IMR-90 (cell line): ENCODE measurements around the gene DELE1. TPM values are rescaled to one million over a fixed set of nuclear protein-coding genes. Genes with fewer than 3 reads are reported as not detected.
A peak's percentile ranks its signal among the peaks of the same experiment; 100 is the strongest.

ENCODE experiments used
- ATAC-seq: fragments of 200-7000 bp; cut with Tn5 transposase; 2 replicates; pipeline ENCODE4 v1.9.1; 2020; ENCODE audit warnings: low read depth, mild to moderate bottlenecking, moderate library complexity
- BruUV-seq: library from RNA; stranded (reverse); fragments of 400-500 nt; replicated peaks from 2 replicates; lab custom pipeline; 2021; lab: Mats Ljungman, UMichigan
- CTCF ChIA-PET: fragments of 300-600 bp; formaldehyde crosslinking; extraction: SDS; loops from one replicate; lab custom pipeline; 2021; ENCODE audit warnings: antibody characterized with exemption; lab: Yijun Ruan, JAX
- POLR2A ChIA-PET: fragments of 300-600 bp; sonication (Branson Sonifier 250); formaldehyde crosslinking; loops from one replicate; lab custom pipeline; 2022; ENCODE audit warnings: antibody characterized with exemption; ENCODE audit not compliant: unreplicated experiment; lab: Charles Lee
- DNase-seq: peaks from one replicate; pipeline ENCODE4 v3.0.0; 2013
- H2AFZ ChIP-seq: replicated peaks from 2 replicates; pipeline ENCODE3; 2013; ENCODE audit warnings: low read length, mild to moderate bottlenecking; ENCODE audit not compliant: poor library complexity
- H2AK5ac ChIP-seq: 2 replicates; pipeline ENCODE4 v1.6.1; 2013; ENCODE audit warnings: low read depth, low read length, inconsistent platforms
- H2AK9ac ChIP-seq: replicated peaks from 2 replicates; pipeline ENCODE3; 2013; ENCODE audit warnings: mild to moderate bottlenecking, low read depth, low read length, moderate library complexity; ENCODE audit not compliant: poor library complexity
- H2BK120ac ChIP-seq: 2 replicates; pipeline ENCODE4 v1.6.1; 2013; ENCODE audit warnings: low read depth, low read length, inconsistent platforms
- H2BK15ac ChIP-seq: 3 replicates; pipeline ENCODE4 v1.6.1; 2013; ENCODE audit warnings: low read depth, low read length, inconsistent platforms
- H2BK20ac ChIP-seq: 2 replicates; pipeline ENCODE4 v1.6.1; 2013; ENCODE audit warnings: low read depth, mild to moderate bottlenecking, inconsistent platforms, low read length, moderate library complexity
- H2BK5ac ChIP-seq: 2 replicates; pipeline ENCODE4 v1.6.1; 2013; ENCODE audit warnings: mild to moderate bottlenecking, low read depth, low read length, inconsistent platforms; ENCODE audit not compliant: poor library complexity, severe bottlenecking
- H3K14ac ChIP-seq: replicated peaks from 2 replicates; pipeline ENCODE4 v1.6.1; 2013; ENCODE audit warnings: low read depth, low read length, inconsistent platforms
- H3K18ac ChIP-seq: 2 replicates; pipeline ENCODE4 v1.6.1; 2013; ENCODE audit warnings: low read depth, low read length, control low read depth
- H3K23ac ChIP-seq: 2 replicates; pipeline ENCODE4 v1.6.1; 2013; ENCODE audit warnings: low read depth, low read length, inconsistent platforms
- H3K27ac ChIP-seq: 2 replicates; pipeline ENCODE4 v1.5.1; 2013; ENCODE audit warnings: mild to moderate bottlenecking, control low read depth, low read length; ENCODE audit not compliant: insufficient read depth
- H3K27me3 ChIP-seq: 2 replicates; pipeline ENCODE4 v1.6.1; 2013; ENCODE audit warnings: low read length; ENCODE audit not compliant: control insufficient read depth, insufficient read depth
- H3K36me3 ChIP-seq: 2 replicates; pipeline ENCODE4 v1.6.1; 2013; ENCODE audit warnings: low read length, mixed read lengths; ENCODE audit not compliant: control insufficient read depth, insufficient read depth
- H3K4ac ChIP-seq: 2 replicates; pipeline ENCODE4 v1.6.1; 2013; ENCODE audit warnings: low read depth, low read length, inconsistent platforms
- H3K4me1 ChIP-seq: 2 replicates; pipeline ENCODE4 v1.6.1; 2013; ENCODE audit warnings: low read length, mixed read lengths; ENCODE audit not compliant: control insufficient read depth, insufficient read depth
- H3K4me2 ChIP-seq: 2 replicates; pipeline ENCODE4 v1.6.1; 2013; ENCODE audit warnings: low read depth, mild to moderate bottlenecking, control low read depth, low read length, moderate library complexity
- H3K4me3 ChIP-seq: 2 replicates; pipeline ENCODE4 v1.5.1; 2013; ENCODE audit warnings: low read depth, mild to moderate bottlenecking, control low read depth, low read length, moderate library complexity; ENCODE audit not compliant: insufficient read depth
- H3K56ac ChIP-seq: 2 replicates; pipeline ENCODE4 v1.6.1; 2013; ENCODE audit warnings: low read length, inconsistent platforms; ENCODE audit not compliant: insufficient read depth; ENCODE audit errors: extremely low read depth
- H3K79me1 ChIP-seq, 2 experiments: 2 replicates each; pipeline ENCODE4 v1.6.1; 2013; ENCODE audit warnings: low read length in 2 of 2, inconsistent platforms in 1 of 2, low read depth in 1 of 2
- H3K9ac ChIP-seq: 2 replicates; pipeline ENCODE4 v1.6.1; 2013; ENCODE audit warnings: low read depth, low read length, control low read depth
- H3K9me1 ChIP-seq: 2 replicates; pipeline ENCODE4 v1.6.1; 2013; ENCODE audit warnings: low read length, inconsistent platforms; ENCODE audit not compliant: insufficient read depth
- H3K9me3 ChIP-seq: 2 replicates; pipeline ENCODE4 v1.6.1; 2013; ENCODE audit warnings: low read length; ENCODE audit not compliant: control insufficient read depth, insufficient read depth
- H4K20me1 ChIP-seq: 2 replicates; pipeline ENCODE4 v1.6.1; 2013; ENCODE audit warnings: low read length, inconsistent platforms; ENCODE audit not compliant: insufficient read depth
- H4K5ac ChIP-seq: 2 replicates; pipeline ENCODE4 v1.6.1; 2013; ENCODE audit warnings: mild to moderate bottlenecking, low read depth, low read length, control low read depth
- H4K8ac ChIP-seq, 2 experiments: 2 replicates each; pipeline ENCODE4 v1.6.1; 2013; ENCODE audit warnings: low read depth in 2 of 2, low read length in 2 of 2, control low read depth in 1 of 2, inconsistent platforms in 1 of 2
- H4K91ac ChIP-seq: 2 replicates; pipeline ENCODE4 v1.6.1; 2013; ENCODE audit warnings: low read depth, low read length, inconsistent platforms; ENCODE audit not compliant: insufficient read depth
- BHLHE40 ChIP-seq: fragments of 150-350 bp; IDR thresholded peaks from 2 replicates; pipeline ENCODE4 v1.6.1; 2016; ENCODE audit warnings: mild to moderate bottlenecking, low read depth, low read length
- CHD1 ChIP-seq: IDR thresholded peaks from 2 replicates; pipeline ENCODE4 v1.6.1; 2012; ENCODE audit warnings: low read depth, low read length, improper control_type of control experiment
- CTCF ChIP-seq: conservative IDR thresholded peaks from 2 replicates; pipeline ENCODE4 v1.5.1; 2012; ENCODE audit warnings: mild to moderate bottlenecking, low read depth, low read length, improper control_type of control experiment
- ELK1 ChIP-seq: fragments of 150-350 bp; IDR thresholded peaks from 2 replicates; pipeline ENCODE4 v1.6.1; 2016; ENCODE audit warnings: low read depth, mild to moderate bottlenecking, low read length, moderate library complexity, borderline replicate concordance
- FOS ChIP-seq: fragments of 150-350 bp; IDR thresholded peaks from 2 replicates; pipeline ENCODE4 v1.6.1; 2016; ENCODE audit warnings: low read depth, low read length
- MAFK ChIP-seq: IDR thresholded peaks from 2 replicates; pipeline ENCODE4 v1.6.1; 2012; ENCODE audit warnings: low read depth, low read length, improper control_type of control experiment
- MAZ ChIP-seq: IDR thresholded peaks from 2 replicates; pipeline ENCODE4 v1.6.1; 2012; ENCODE audit warnings: low read depth, mild to moderate bottlenecking, low read length, improper control_type of control experiment, moderate library complexity, borderline replicate concordance
- MXI1 ChIP-seq: IDR thresholded peaks from 2 replicates; pipeline ENCODE4 v1.6.1; 2012; ENCODE audit warnings: low read depth, mild to moderate bottlenecking, low read length, moderate library complexity, borderline replicate concordance
- NFE2L2 ChIP-seq: fragments of 150-350 bp; IDR thresholded peaks from 2 replicates; pipeline ENCODE4 v1.6.1; 2016; ENCODE audit warnings: low read depth, mild to moderate bottlenecking, low read length
- POLR2A ChIP-seq: IDR thresholded peaks from 2 replicates; pipeline ENCODE4 v1.6.1; 2012; ENCODE audit warnings: mild to moderate bottlenecking, low read depth, low read length
- RAD21 ChIP-seq: IDR thresholded peaks from 2 replicates; pipeline ENCODE4 v1.6.1; 2012; ENCODE audit warnings: low read length, improper control_type of control experiment
- RCOR1 ChIP-seq: IDR thresholded peaks from 2 replicates; pipeline ENCODE4 v1.6.1; 2012; ENCODE audit warnings: mild to moderate bottlenecking, low read length, improper control_type of control experiment; ENCODE audit not compliant: insufficient replicate concordance
- SMC3 ChIP-seq: fragments of 150-350 bp; IDR thresholded peaks from 2 replicates; pipeline ENCODE4 v1.6.1; 2016; ENCODE audit warnings: low read depth, mild to moderate bottlenecking, antibody characterized with exemption, low read length, moderate library complexity
- WGBS, 2 experiments: methylation state at CpG; one replicate each; pipeline versions ENCODE4 v1.1.5 to v1.1.7; 2013; ENCODE audit warnings: missing lambda C conversion rate in 2 of 2; ENCODE audit not compliant: insufficient read length in 1 of 2; ENCODE audit errors: extremely low coverage in 2 of 2; 5-methylcytosine and 5-hydroxymethylcytosine counted together
- dilution Hi-C: fragments of 300-500 bp; cut with HindIII; formaldehyde crosslinking; loops from one replicate; pipeline ENCODE4 v1.14.3; 2018; ENCODE audit warnings: low sequenced_read_pairs; ENCODE audit not compliant: unreplicated experiment
- in situ Hi-C: fragments of 300-500 bp; cut with MboI; formaldehyde crosslinking; loops from 3 replicates; pipeline ENCODE4 v1.14.3; 2019; ENCODE audit warnings: low sequenced_read_pairs, inconsistent platforms, mixed read lengths
- intact Hi-C: fragments of 100-400 bp; cut with micrococcal nuclease; formaldehyde crosslinking; loops from 2 replicates; pipeline ENCODE4 v1.10.0; 2022
- polyA plus RNA-seq, 3 experiments: library from polyadenylated mRNA; depleted of rRNA; stranded (reverse); fragments of >200 nt; gene quantifications; 2 replicates each; pipeline ENCODE4 v1.2.3, GENCODE V29; 2012; ENCODE audit warnings: low replicate concordance in 1 of 3
- total RNA-seq: library from RNA; depleted of rRNA; stranded (reverse); fragments of >200 nt; gene quantifications from 2 replicates; pipeline ENCODE4 v1.2.3, GENCODE V29; 2012

Gene DELE1
- total and polyA plus RNA-seq, 2 of the 4 experiments (the other 2 are of a cell fraction) = 28.0 to 66.1 TPM

GRCh38 chr5:141878186-141878710 lies 45.4 kb upstream of the DELE1 start, which contains the start of gene PCDH1:
Gene PCDH1 (minus strand): TSS chr5:141878410. CDS start chr5:141878262, 148 bp downstream.
- Histone ChIP-seq H3K56ac (no peak within 1 kb of the TSS), H2BK5ac (no peak within 1 kb of the TSS), H3K4ac (no peak within 1 kb of the TSS), H3K9ac (no peak within 1 kb of the TSS), H2AK9ac (peak within 1 kb of the TSS; percentile 74), H3K4me1 (peaks cover 8% of the 10 kb centered on the region; the same call in 1 of the 2 replicates), H3K27me3 (peaks cover 80% of the 10 kb centered on the region), H2BK15ac (no peak within 1 kb of the TSS), H3K14ac (no peak within 1 kb of the TSS), H3K79me1 (no peaks in the 10 kb centered on the region), H4K20me1 (peaks cover 2% of the 10 kb centered on the region; the same call in 1 of the 2 replicates), H3K9me1 (no peaks in the 10 kb centered on the region), H3K23ac (peak within 1 kb of the TSS; percentile 21), H2BK20ac (no peak within 1 kb of the TSS), H3K4me2 (peak within 1 kb of the TSS; percentile 83), H2BK120ac (no peak within 1 kb of the TSS), H3K4me3 (peak within 1 kb of the TSS; percentile 51), H3K36me3 (no peaks in the 10 kb centered on the region), H4K5ac (no peak within 1 kb of the TSS), H3K27ac (no peak within 1 kb of the TSS), H3K18ac (no peak within 1 kb of the TSS), H4K91ac (no peak within 1 kb of the TSS), H4K8ac (no peak within 1 kb of the TSS), H3K9me3 (0 out of 2 replicates have a peak, but pooled peaks cover 2% of the 10 kb centered on the region), H2AFZ (peak within 1 kb of the TSS; percentile 83), H2AK5ac (no peak within 1 kb of the TSS)
- in situ Hi-C loops (loop anchor here (5.0 kb wide), 1 partner anchor 79 kb away; the partner anchor contains the start of gene PCDH12), dilution Hi-C loops (no loop called here), intact Hi-C loops (no loop called here)
- BruUV-seq = no TSS peak
- ATAC-seq (peak; percentile 68), DNase-seq (peak; percentile 14)
- WGBS, 2 experiments = 0% methylated on average over 16 of the region's 63 CpGs; no CpG with 5 or more reads in 1 of the 2 experiments
- ChIA-PET CTCF (interaction anchor here (0.6 to 4.3 kb wide), 9 partner anchors 11 to 213 kb away, joined by 3 to 31 read pairs (median 5); no protein-coding TSS in a partner anchor), POLR2A (no interaction called here)
- no peak for TF ChIP-seq MAZ
- TF ChIP-seq BHLHE40 = no peak
- TF ChIP-seq SMC3 = no peak
- no peak for TF ChIP-seq ELK1
- no peak for TF ChIP-seq MXI1
- TF ChIP-seq POLR2A = no peak
- TF ChIP-seq FOS = no peak
- TF ChIP-seq MAFK = no peak
- no peak for TF ChIP-seq CHD1
- TF ChIP-seq NFE2L2 = no peak
- TF ChIP-seq RCOR1 = no peak
- no peak for TF ChIP-seq RAD21
- no peak for TF ChIP-seq CTCF
